GM21515 (cell line): ENCODE data around the gene TRMT2B.
"Not testable (repeated sequence)": the region's sequence is repeated elsewhere in the genome, so short reads cannot be mapped to it uniquely, and the experiment has no call there.

Source experiments
- ATAC-seq: cut with Tn5 transposase; IDR thresholded peaks from one replicate; pipeline ENCODE4 v1.9.1; 2021; ENCODE audit not compliant: unreplicated experiment

Gene TRMT2B

DNA sequence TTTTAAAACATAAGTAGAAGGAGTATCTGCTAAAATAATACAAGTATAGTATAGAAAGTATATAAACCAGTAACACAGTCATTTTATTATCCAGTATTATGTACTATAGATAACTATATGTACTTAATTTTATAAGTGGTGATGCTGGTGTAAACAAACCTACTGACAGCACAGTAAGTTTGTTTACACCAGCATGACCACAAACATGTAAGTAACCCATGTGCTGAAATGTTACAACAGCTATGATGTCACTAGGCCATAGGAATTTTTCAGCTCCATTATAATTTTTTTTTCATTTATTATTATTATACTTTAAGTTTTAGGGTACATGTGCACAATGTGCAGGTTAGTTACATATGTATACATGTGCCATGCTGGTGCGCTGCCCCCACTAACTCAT, 39.9 kb downstream of the TRMT2B start:
- not testable (repeated sequence) for ATAC-seq

DNA sequence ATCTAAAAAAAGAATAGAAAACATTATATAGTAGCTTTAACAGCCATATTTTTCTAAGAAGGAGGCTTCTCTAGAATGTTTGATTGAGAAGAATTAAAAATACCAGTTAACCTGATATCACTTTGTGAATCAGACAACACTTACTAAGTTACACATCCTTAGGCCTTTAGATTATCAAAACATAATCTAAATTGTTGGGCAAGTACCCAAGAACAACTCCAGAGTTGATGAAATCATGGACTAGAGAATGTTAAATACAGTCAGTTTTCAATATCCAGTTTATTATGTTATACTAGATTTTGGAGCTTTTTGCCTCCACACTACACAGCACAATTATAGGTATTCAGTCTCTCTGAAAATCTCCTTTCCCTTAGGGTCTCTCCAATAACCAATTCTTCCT, 42.8 kb downstream of the TRMT2B start:
- no peak for ATAC-seq

DNA sequence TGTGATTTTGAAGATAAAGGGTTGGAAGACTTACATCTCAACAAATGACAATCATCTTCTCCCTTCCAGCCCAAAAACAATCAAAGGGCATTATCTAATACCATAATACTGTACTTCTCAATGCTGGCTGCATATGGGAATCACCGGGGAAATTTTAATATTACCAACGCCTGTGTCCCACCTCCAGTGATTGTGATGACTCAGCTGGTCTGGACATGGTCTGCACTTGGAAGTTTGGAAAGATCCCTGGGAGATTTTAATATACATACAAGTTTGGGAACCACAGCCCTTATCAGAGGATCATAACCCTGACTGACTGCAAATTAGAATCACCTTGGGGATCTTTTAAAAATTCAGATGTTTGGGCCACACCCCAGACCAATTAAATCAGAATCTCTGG, 52.5 kb downstream of the TRMT2B start:
- ATAC-seq: no peak

DNA sequence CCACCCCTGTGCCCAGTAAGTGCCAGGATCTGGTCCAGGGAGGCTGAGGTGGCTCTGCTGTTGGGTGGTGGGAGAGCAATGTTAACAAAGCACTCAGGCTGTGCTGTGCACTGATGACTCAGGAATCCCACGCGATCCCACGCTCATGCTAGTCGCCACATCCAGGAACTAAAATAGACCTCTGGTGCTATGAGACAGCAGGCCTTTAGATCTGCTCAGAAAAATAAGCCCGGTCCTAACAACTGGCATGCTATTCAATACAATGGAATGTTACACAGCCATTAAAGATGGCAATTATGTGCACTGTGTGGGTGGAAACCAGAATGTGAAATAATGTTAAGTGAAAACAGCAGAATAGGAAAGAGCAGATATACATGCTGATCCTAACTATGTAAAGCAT, 56.4 kb downstream of the TRMT2B start:
- ATAC-seq: no peak

DNA sequence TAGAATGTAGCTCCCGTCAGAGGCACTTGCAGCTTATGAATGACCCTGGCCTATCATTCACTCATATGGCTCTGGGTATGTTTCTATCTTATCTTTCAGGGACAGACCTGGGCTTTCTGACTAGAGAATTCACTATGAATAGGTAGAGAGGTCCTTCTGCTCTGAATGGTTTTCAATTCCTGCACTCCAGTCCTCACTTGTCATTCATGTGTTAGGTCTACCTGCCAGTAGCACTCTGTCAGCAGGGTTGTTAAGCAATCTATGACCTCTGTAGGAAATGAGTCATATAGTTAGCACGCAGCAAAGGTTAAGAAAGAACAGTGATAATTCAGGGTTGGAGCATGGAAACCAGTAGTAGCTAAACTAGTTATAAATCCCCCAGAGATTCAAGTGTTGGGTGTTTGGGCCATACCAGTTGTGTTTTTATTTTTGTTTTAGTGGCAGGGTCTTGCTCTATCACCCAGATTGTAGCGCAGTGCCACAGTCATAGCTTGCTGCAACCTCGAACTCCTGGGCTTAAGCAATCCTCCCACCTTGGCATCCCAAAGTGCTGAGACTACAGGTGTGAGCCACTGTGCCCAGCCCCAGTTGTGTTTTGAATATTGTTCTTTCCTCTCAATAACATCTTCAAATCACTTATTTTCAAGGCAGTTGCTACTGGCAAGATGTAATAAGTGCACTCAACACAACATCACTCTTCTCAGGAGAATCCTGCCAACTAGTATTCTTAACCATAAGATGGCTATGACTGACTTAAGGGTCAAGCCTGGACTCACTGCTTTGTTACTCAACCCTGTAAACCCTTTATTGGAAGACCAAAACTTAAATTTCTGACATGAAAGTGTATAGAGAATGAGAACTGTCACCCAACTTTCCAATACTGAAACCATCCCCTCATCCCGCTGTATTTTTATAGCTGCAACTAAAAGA, 57.3 kb downstream of the TRMT2B start:
- peak; percentile 78 for ATAC-seq

DNA sequence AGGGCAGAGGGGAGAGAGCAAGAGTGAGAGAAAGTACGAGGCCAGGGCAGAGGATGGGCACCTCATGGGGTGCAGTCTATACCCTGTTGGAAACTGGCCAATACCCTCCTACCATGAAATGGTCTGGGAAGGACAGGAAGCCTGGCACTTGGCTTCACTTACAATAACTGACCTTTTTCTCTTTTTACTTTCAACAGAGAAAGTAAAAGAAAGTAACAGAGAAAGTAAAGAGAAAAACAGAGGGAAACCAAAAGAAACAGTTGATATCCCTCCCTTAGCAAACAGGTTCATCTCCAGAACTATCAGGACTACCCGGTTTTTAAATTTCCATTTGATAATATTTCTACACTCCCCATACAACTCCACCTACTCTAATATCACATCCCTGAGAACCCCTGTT, 61.8 kb downstream of the TRMT2B start:
- ATAC-seq: no peak

DNA sequence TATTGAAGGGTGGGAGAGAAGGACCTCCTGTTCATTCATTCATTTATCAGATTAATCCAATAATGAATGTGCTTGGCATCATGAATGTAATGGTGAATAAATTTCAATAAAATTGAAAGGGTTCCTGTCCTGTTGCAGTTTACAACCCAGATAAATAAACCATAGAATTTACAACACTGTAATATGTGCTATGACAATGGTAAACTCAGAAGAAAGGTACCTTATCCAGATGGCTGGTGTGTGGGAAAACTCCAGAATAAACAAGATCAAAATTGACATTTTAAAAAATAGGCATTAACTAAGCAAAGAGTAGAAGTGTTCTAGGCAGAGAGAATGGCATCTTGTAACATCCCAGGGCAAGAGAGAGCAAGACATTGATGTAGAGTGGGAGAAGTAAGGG, 67.1 kb downstream of the TRMT2B start:
- ATAC-seq: no peak

DNA sequence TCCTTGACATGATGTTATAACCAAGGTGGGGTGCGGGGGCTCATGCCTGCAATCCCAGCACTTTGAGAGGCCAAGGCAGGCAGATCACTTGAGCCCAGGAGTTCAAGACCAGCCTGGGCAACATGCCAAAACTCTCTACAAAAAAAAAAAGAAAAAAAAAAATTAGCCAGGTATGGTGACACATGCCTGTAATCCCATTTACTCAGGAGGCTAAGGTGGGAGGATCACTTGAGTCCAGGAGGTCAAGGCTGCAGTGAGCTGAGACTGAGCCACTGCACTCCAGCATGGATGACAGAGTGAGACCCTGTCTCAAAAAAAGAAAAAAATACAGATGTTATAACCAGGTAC, 70.4 kb downstream of the TRMT2B start:
- ATAC-seq: not testable (repeated sequence)

DNA sequence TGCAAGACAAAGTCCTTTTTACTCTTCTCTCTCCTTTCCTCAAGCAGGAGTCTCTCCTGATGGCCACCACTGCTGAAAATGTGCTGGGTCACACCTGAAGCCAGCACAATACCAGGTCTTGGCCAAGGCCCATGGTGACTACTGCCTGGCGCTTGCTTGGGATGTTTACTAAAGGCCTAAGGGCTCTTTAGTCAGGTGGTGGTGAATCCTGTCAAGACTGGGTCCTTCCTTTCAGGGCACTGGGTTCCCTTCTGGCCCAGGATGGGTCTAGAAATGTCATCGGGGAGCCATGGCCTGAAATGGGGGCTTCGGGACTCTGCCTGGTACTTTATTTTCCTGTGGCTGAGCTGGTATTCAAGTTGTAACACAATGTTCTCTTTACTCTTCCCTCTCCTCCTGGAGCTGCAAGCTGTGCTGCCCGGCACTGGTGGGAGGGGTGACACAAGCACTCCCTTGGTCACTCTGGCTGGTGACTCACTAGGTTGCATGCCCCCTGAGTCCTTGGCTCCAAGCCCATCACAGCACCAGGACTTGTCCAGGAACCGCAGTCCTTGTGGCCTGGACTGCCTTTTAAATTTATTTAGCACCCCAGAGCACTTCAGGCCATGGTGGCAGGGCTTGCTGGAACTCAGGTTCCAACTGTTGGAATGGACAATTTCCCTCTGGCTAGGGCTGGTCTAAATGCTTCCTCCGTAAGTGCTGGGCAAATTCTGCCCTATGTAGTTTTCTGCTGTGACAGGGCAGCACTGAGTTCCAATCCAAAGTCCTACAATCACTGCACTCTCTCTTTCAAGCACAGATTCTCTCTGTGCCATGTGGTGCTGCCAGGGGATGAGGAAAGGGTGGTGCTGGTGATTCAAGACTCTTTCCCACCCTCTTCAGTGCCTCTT, 71.1 kb downstream of the TRMT2B start:
- no peak for ATAC-seq

DNA sequence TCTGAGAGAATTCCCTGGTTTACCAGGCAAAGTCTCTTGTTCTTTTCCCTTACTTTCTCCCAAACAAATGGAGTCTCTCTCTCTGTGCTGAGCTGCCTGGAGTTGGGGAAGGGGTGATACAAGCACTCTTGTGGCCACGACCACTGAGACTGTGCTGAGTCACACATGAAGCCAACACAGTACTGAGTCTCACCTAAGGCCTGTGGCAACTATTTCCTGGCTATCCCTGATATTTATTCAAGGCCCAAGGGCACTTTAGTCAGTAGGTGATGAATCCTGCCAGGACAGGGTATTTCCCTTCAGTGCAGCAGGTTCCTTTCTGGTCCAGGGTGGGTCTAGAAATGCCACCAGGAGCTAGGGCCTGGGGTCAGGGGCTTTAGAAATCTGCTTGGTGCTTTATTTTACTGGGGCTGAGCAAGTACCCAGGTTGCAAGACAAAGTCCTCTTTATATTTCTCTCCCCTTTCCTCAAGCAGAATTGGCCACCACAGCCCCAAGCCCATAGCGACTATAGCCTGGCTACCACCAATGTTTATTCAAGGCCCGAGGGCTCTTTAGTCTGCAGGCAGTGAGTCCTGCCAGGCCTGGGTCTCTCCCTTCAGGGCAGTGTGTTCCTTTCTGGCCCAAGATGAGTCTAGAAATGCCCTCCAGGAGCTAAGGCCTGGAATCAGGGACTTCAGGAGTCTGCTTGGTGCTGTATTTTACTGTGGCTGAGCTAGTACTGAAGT, 71.9 kb downstream of the TRMT2B start:
- no peak for ATAC-seq

DNA sequence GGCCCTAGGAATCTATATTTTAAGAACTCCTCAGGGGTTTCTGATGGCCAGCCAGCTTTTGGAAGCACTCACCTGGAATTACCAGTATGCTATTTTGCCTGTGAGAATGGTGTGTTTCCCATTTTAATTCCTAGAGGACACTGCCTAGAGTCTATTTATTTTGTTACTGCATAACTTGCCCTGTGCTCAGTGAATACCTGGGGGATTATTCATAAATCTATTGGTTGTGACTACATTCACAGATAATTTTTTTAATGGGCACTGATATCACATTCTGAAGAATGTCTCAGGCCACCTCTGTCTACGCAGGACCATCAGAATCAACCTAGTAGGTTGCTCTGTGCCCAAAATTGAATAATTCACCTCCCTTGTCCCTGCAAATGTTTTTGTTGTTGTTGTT, 75.7 kb downstream of the TRMT2B start:
- no peak for ATAC-seq

DNA sequence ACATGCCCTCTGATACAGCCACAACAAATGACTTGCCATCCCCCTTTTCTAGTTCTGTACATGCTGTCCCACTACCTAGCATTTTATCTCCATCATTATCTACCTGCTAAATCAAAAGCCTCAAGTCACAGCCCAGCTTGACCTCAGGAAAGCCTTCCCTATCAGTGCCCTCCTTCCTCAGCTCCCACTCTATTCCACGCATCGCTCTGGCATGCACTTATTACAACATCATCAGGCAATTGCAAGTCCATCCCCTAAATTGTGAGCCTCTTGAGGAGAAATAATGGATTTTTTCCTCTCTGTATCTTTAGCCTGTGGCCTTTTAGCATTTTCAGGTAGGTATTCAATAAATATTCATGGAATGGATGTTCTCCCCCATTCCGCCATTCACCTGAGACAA, 76.7 kb downstream of the TRMT2B start:
- ATAC-seq: no peak

DNA sequence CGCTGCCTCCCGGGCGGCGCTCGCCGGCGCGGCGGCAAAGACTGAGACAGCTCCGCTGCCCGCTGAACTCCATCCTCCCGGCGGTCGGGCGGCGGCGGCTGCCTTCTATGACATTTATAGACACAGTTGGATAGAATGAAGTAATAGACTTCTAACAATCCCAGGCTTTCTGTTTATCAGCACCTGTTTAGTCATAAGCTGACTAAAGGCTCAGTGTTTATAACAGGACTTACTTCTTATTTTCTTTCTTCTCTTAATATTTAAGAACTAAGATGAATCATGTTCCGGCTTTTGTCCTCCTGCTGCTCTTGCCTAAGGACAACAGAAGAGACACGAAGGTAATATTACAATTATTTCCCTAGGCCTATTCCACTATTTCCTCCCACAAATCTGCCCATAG, 78.5 kb downstream of the TRMT2B start:
- no peak for ATAC-seq

DNA sequence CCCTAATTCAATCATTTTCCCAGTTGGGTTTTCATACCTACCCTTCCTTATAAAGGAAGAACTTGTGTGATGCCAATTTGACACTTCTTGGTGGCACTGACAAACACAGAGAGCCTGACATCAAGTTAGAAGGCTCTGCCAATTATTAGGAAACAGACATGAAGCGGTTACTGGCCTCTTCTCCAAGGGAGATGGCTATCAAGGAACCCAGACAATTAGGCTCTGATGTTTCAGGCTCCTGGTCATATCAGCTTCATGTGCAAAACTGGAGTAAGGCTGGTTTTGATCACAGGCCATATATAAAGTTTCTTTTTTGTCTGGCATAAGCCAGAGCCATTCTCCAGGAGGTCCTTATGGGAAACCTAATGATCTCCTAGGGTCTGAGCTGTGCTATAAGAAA, 82.0 kb downstream of the TRMT2B start:
- ATAC-seq: no peak

DNA sequence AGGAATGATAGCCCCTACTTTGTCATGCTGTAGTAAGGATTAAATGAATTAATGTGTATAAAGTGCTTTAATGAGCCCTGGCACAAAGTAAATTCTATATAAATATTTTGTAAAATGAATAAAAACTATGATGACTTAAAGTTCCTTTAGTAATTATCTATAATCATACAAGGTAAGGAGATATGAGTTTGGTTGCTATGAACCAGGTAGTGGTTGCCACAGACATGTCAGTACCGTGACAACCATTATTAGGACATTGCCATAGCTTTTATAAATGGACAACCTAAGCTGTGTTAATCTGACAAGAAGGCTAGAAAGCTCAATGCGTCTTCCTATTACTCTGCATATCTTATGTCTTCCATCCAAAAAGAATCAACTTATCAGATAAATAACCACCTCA, 82.5 kb downstream of the TRMT2B start, which contains the start of gene ARL13A:
TSS of gene ARL13A (plus strand) at position 301 of the 400 bp plus-strand sequence. CDS start 3,982 bp downstream, outside the sequence.
- ATAC-seq: no peak

DNA sequence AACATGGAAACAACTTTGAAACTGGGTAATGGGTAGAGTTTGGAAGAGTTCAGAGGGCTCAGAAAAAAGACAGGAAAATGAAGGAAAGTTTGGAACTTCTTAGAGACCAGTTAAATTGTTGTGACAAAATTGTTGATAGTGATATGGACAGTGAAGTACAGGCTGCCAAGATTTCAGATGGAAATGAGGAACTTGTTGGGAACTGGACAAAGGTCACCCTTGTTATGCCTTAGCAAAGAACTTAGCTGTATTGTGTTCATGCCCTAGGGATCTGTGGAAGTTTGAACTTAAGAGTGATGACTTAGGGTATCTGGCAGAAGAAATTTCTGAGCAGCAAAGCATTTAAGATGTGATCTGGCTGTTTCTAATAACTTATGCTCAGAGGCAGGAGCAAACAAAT, 87.5 kb downstream of the TRMT2B start:
- ATAC-seq: no peak

DNA sequence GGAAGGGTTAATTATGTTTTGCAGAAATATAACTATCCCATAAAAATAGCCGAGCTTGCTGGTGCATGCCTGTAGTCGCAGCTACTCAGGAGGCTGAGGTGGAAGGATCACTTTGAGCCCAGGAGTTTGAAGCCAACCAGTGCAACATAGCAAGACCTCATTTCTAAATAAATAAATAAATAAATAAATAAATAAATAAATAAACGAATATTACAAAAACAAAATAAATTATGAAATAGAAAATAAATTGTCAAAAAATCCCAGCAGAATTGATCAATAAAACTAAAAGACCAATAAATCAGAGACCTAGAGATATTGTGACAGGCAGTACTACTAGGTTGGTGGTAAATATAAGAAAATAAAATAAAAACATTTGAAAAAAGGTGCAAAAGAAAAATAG, 89.1 kb downstream of the TRMT2B start:
- no peak for ATAC-seq
